ENCODE data around the gene SGCA. TPM values are rescaled to one million over a fixed set of nuclear protein-coding genes. Genes with fewer than 3 reads are reported as not detected.

Gene SGCA
- total and polyA plus RNA-seq, 9 of the 15 experiments (the other 6 are each of a cell fraction or from before 2014, with no cell fraction given), result not detected

DNA sequence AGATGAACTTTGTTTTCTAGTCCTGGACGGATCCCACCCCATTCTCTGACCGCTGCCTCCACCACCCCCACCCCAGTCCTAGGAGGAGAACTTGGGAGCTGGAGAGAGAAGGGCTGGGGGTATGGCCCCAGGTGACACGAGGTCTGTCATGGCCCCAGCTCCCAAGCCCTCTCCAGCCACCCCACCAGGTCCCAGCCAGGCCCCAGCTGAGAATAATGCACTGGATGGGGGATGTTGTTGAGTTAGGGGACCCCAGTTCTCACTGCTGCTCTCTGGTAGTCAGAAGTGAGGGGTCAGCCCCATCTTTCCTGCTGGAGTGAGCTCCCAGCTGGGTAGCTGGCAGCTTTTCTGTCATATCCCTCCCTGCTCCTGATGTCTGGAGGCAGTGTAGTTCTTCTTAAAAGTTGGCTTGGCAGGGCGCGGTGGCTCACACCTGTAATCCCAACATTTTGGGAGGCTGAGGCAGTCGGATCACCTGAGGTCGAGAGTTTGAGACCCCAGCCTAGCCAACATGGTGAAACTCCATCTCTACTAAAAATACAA lies 40.2 kb downstream of the SGCA start:
- no peaks in the 10 kb centered on the region for H3K79me2 ChIP-seq (ENCODE audit: control insufficient read depth, insufficient read depth, low read length)
- H3K9ac ChIP-seq (ENCODE audit: insufficient read depth in 1 of 2, low read depth in 2 of 2, low read length in 2 of 2), result peak overlapping the region in 1 of 2 experiments; percentile 65; a peak in 1 of 4 replicates
- in situ Hi-C loops (cut with MboI), result loop anchor here (5.0 kb wide), 1 partner anchor 66 kb away; the partner anchor contains the start of gene TMEM92
- intact Hi-C loops (cut with micrococcal nuclease), result no loop called here
- H3K4me1 ChIP-seq (replicated peaks in 1 of 2; ENCODE audit: control insufficient read depth in 2 of 2, insufficient read depth in 2 of 2, low read length in 2 of 2), result peaks cover 47 to 49% of the 10 kb centered on the region in 2 experiments
- no peaks in the 10 kb centered on the region for H4K20me1 ChIP-seq (replicated peaks; ENCODE audit: control insufficient read depth, insufficient read depth, low read length)
- no peaks in the 10 kb centered on the region for H3K36me3 ChIP-seq (ENCODE audit: control insufficient read depth, insufficient read depth, low read length)
- no peak for FAIRE-seq
- POLR2A ChIA-PET, result interaction anchor here (0.6 kb wide), 1 partner anchor 119 kb away, joined by 3 read pairs; no protein-coding TSS in a partner anchor
- DNase-seq (ENCODE audit: extremely low read depth in 1 of 4, low spot score in 3 of 4), result no peak
- CTCF ChIA-PET (ENCODE audit: low intra/inter-chr PET ratio), result no interaction called here
- H2AFZ ChIP-seq (ENCODE audit: low read depth, low read length), result peak overlapping the region; percentile 46; the same call in 1 of the 2 replicates
- H3K9me3 ChIP-seq (replicated peaks; ENCODE audit: control insufficient read depth, insufficient read depth, low read depth, low read length), result no peaks in the 10 kb centered on the region
- H3K4me2 ChIP-seq (ENCODE audit: insufficient read depth, low read length), result no peak overlapping the region
- BruUV-seq (replicated peaks), result no TSS peak
- ATAC-seq, result no peak
- H3K9me1 ChIP-seq (ENCODE audit: control insufficient read depth, insufficient read depth, low read length), result no peaks in the 10 kb centered on the region
- H3K27me3 ChIP-seq (ENCODE audit: control insufficient read depth in 2 of 2, insufficient read depth in 2 of 2, low read length in 2 of 2), result peaks cover 4 to 22% of the 10 kb centered on the region in 2 experiments; a peak in 4 of 5 replicates
- 62% methylated on average over 6 of the region's 7 CpGs for WGBS (ENCODE audit: insufficient coverage, low coverage, missing lambda C conversion rate)
- no peak overlapping the region for H3K27ac ChIP-seq (ENCODE audit: extremely low read depth, low read depth, low read length)
- no peak for TF ChIP-seq SREBF2 (CRISPR knock-in tag; IDR thresholded peaks at IDR 0.05)
- TF ChIP-seq, protein P1, sequence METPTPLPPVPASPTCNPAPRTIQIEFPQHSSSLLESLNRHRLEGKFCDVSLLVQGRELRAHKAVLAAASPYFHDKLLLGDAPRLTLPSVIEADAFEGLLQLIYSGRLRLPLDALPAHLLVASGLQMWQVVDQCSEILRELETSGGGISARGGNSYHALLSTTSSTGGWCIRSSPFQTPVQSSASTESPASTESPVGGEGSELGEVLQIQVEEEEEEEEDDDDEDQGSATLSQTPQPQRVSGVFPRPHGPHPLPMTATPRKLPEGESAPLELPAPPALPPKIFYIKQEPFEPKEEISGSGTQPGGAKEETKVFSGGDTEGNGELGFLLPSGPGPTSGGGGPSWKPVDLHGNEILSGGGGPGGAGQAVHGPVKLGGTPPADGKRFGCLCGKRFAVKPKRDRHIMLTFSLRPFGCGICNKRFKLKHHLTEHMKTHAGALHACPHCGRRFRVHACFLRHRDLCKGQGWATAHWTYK (CRISPR knock-in tag; IDR thresholded peaks at IDR 0.05), result no peak
- TF ChIP-seq, protein P2, sequence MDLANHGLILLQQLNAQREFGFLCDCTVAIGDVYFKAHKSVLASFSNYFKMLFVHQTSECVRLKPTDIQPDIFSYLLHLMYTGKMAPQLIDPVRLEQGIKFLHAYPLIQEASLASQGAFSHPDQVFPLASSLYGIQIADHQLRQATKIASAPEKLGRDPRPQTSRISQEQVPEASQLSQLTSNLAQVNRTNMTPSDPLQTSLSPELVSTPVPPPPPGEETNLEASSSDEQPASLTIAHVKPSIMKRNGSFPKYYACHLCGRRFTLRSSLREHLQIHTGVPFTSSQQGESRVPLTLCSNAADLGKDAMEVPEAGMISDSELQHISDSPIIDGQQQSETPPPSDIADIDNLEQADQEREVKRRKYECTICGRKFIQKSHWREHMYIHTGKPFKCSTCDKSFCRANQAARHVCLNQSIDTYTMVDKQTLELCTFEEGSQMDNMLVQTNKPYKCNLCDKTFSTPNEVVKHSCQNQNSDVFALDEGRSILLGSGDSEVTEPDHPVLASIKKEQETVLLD (IDR thresholded peaks at IDR 0.05), result no peak
- no peak overlapping the region for H3K4me3 ChIP-seq
